HuH-7.5 (cell line): ENCODE results near the gene ALG14.
A peak's percentile ranks its signal among the peaks of the same experiment; 100 is the strongest.
"Not testable (repeated sequence)": the region's sequence is repeated elsewhere in the genome, so short reads cannot be mapped to it uniquely, and the experiment has no call there.

Experiments used
- DNase-seq: peaks from one replicate; pipeline ENCODE4 v3.0.0; 2011; ENCODE audit warnings: low spot score

ALG14 gene, protein sequence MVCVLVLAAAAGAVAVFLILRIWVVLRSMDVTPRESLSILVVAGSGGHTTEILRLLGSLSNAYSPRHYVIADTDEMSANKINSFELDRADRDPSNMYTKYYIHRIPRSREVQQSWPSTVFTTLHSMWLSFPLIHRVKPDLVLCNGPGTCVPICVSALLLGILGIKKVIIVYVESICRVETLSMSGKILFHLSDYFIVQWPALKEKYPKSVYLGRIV

DNA sequence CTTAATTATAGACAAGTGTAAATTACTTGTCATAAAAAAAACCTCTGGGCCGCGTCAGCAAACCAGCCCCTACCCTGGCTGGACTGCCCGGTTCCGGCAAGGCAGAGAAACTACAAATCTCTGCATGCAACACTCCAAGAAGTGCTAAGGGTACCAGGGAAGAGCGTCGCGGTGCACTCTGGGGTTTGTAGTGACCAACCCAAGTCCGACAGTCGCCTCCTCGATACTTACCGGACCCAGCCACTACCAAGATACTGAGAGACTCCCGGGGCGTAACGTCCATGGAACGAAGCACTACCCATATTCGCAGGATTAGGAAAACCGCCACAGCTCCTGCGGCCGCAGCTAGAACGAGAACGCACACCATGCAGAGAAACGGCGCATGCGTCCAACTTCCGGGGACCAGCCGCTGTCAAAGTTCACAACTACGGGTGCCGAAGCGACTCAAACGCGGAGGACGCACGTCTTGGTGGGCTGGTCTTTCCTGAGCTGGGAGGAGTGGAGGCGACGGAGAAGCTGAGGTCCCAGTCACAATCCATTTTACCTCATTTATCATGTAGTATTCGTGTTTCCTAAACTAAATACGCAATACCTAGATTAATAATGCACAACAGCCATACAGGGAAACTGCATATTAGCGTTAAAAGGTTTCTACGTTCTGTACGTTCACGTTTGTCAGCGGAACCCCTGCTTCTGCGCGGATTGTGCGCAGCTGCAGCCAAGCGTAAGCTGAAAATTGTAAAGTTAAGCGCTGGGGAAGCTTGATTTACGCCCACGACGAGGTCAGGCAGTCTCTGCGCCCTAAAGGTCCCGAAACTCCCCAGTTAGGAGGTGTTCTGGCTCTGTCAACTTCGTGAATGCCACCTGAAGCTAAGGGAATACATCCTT lies at the start of gene ALG14:
ALG14 (minus strand) TSS at position 420 of the 888 bp plus-strand sequence; CDS start at position 367, 53 bp downstream.
- DNase-seq = peak; percentile 57

GRCh38 chr1:95122151-95122697 lies 49.5 kb upstream of the ALG14 start:
- peak; percentile 68 for DNase-seq

DNA sequence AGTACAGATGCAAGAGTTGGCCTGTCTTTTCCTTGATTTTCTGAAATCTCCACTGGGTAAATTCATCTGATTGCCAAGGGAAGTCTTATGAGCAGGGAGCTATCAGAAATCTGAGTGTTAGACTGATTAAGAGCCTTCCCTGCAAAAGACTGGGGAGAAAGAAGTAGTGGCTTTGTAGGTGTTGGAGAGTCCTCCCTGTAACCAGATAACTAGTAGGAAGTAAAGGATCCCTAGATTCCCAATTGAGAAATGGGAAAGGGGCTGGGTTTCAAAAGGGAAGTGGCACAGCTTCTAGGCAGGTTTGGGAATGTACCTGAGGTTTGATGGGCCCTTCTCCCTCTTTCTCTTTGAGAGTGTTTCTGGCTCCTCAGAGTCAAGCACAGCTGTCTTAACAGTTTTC lies 46.5 kb upstream of the ALG14 start:
- DNase-seq = no peak

GRCh38 chr1:95118710-95119109 lies 46.0 kb upstream of the ALG14 start:
- DNase-seq = no peak

- DNase-seq = no peak
These were observed 45.3 kb upstream of the ALG14 start for GRCh38 chr1:95118067-95118499.

DNA sequence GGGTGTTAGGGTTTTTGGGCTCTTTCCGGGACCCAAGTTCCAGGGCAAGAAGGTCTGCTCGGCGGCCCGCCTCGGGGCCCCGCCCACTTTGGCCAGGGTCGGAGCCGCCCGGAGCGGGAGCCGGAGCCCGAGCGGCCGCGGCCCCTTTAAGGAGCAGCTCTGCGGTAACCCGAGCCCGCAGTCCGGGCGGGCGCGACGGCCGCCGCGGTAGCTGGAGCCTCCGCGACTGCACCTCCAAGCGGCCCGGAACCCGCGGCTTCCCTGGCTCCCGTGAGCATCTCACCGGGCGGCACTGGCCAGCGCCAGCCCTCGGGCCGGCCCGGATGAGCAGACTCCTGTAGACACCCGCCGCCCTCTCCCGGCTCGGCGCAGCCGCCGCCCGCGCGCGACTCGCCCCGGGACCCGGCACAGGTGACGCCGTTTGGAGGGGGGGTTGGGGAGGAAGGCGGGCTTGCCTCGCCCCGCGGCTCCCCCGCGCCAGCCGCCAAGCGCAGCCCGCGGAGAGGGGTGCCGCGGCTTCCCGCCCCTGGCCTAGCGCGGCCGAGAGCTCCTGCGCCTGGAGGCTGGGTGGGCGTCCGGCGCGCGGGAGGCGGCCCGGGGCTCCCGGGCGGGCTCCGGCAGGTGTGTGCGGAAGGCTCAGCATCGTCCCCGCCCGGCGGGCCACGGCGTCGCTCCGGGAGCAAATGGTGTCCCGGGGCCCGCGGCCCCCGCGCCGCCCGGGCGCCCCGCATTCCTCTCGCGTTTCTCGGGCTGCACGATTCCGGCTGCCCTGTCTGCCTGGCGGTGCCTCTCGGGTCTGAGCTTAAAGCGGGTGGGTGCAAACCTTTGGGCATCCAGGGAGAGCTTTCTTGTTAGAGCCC lies 44.7 kb upstream of the ALG14 start, which contains the start of gene TLCD4:
TLCD4 (plus strand) TSS at position 149 of the 860 bp plus-strand sequence. CDS start 26,547 bp downstream, outside the sequence.
- DNase-seq = peak; percentile 54

- DNase-seq = peak; percentile 82
These were observed 43.9 kb upstream of the ALG14 start for GRCh38 chr1:95116580-95117206.

- peak; percentile 62 for DNase-seq
These were observed 43.0 kb upstream of the ALG14 start for GRCh38 chr1:95115708-95116137.

DNA sequence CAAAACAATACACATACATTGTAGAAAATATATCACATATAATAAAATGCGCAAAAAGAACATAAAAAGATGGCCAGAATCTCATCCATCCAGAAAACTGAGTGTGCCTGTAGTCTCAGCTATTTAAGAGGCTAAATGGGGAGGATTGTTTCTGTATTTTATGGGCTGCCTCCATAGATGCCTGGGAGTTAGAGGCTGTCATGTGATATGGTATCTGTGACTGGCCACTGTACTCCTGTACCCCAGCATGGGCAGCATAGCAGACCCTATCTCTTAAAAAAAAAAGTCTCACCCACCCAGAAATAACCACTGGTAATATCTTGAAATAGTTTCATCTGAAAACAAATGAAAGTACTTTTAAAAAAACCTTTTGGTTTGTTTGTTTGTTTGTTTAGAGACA lies 40.9 kb upstream of the ALG14 start:
- DNase-seq = no peak

DNA sequence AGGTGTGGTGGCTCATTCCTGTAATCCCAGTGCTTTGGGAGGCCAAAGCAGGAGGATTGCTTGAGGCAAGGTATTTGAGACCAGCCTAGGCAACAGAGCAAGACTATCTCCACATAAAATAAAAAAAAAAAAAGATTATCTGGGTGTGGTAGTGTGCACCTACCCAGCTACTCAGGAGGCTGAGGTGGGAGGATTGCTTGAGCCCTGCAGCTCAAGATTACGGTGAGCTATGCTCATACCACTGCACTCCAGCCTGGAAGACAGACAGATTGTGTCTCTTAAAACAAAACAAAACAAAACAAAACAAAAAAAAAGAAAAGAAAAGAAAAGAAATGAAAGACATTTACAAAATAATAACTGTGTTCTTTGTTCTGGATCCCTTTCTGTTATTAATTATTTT lies 38.3 kb upstream of the ALG14 start:
- no peak for DNase-seq

GRCh38 chr1:95108792-95109191 lies 36.0 kb upstream of the ALG14 start:
- no peak for DNase-seq

GRCh38 chr1:95098196-95098595 lies 25.4 kb upstream of the ALG14 start:
- no peak for DNase-seq

- no peak for DNase-seq
These were observed 24.7 kb upstream of the ALG14 start for GRCh38 chr1:95097426-95097825.

DNA sequence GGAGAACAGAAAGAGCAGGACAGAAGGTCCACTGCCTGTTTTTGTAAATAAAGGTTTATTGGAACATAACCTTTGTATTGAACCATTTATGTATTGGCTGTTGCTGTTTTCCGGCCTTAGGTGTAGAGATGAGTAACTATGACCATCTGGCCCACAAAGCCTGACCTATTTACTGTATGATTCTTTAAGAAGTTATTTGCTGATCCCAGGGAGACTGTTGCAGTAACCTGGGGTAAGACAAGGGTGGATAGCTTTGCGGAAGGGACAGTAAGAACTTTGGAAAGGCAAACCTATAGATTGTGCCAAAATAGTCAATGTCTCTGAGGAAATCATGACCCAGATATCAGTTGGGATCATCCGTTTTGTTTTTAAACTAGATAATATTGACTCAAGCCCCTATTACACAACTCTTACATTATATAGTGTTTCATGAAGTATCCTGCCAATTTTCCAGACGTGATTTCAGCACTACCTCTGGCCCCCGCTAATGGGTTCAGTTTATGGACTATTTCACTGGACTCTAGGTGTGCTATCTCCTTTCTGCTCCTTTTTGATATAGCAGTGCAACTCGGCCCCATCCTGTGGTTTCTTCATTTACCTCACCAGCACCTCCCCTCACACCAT lies 23.6 kb upstream of the ALG14 start:
- DNase-seq = no peak

- no peak for DNase-seq
These were observed 23.1 kb upstream of the ALG14 start for GRCh38 chr1:95095833-95096217.

- no peak for DNase-seq
These were observed 22.2 kb upstream of the ALG14 start for GRCh38 chr1:95094923-95095322.

DNA sequence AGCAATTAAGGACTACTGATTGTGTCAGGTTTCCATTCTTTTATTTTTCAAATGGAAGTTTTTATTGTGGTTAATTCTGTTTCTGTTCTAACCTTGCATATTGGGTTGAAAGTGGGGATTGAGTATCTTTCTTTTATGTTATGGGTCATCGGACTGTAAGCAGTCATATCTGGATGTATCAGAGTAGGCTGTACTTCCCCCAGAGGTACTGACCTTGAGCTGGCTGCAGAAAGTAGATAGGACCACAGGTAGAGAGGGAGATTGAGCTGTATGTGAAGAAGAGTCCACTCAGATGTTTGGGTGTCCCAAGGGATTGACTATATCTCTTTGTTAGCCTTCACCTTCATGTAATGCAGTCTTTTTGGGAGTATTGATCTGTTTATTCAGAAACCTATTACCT lies 20.5 kb upstream of the ALG14 start:
- no peak for DNase-seq

DNA sequence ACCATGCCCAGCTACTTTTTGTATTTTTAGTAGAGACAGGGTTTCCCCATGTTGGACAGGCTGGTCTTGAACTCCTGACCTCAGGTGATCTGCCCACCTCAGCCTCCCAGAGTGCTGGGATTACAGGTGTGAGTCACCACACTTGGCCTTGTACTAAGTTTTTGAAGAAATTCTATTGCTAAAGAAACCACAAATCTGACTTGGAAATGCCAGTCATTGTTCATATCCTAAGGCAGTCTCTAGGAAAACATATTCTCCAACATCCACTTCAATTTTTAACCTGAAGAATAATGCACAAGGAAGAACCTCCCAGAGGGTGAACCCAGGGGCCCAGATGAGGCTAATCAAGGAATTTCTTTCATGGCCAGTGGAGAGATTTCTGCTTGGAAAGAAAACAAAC lies 20.1 kb upstream of the ALG14 start:
- DNase-seq = not testable (repeated sequence)

DNA sequence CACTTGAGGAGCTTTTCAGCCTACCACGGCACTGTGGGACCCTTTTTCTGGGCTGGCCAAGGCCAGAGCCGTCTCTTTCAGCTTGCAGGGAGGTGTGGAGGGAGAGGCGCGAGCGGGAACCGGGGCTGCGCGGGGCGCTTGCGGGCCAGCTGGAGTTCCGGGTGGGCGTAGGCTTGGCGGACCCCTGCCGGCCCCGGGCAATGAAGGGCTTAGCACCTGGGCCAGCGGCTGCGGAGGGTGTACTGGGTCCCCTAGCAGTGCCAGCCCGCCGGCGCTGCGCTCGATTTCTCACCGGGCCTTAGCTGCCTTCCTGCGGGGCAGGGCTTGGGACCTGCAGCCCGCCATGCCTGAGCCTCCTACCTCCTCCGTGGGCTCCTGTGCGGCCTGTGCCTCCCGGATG lies 18.5 kb upstream of the ALG14 start:
- not testable (repeated sequence) for DNase-seq

- DNase-seq = no peak
These were observed 17.0 kb upstream of the ALG14 start for GRCh38 chr1:95089650-95090287.
